Neural cell (in vitro differentiated cells): ENCODE data around the gene ALPG. TPM values are rescaled to one million over a fixed set of nuclear protein-coding genes. Genes with fewer than 3 reads are reported as not detected.
"Not testable (repeated sequence)": the region's sequence is repeated elsewhere in the genome, so short reads cannot be mapped to it uniquely, and the experiment has no call there.

Experiments used
- H2AFZ ChIP-seq: fragments of 200-600, 300-800 bp; sonication (generic), shearing (Covaris generic); 2 replicates; pipeline ENCODE4 v1.6.0; 2014; ENCODE audit warnings: low read depth, mild to moderate bottlenecking, antibody characterized with exemption, low read length, moderate library complexity
- H3F3A ChIP-seq: fragments of 200-600 bp; shearing (Covaris generic); 2 replicates; pipeline ENCODE4 v1.6.1; 2016; ENCODE audit warnings: mild to moderate bottlenecking, moderate library complexity, mixed read lengths, antibody characterized with exemption, low read length; ENCODE audit not compliant: insufficient read depth, poor library complexity, severe bottlenecking
- H3K27ac ChIP-seq: fragments of 200-600, 300-800 bp; sonication (generic), shearing (Covaris generic); 2 replicates; pipeline ENCODE4 v1.5.1; 2014; ENCODE audit warnings: mild to moderate bottlenecking, low read length, moderate library complexity
- H3K27me3 ChIP-seq: fragments of 300-800, 200-600 bp; sonication (generic), shearing (Covaris generic); 2 replicates; pipeline ENCODE4 v1.6.0; 2014; ENCODE audit warnings: mild to moderate bottlenecking, low read depth, low read length, moderate library complexity; ENCODE audit not compliant: insufficient read depth
- H3K36me3 ChIP-seq: fragments of 300-800, 200-600 bp; sonication (generic), shearing (Covaris generic); 2 replicates; pipeline ENCODE4 v1.5.1; 2014; ENCODE audit warnings: mild to moderate bottlenecking, antibody characterized with exemption, low read length, moderate library complexity; ENCODE audit not compliant: insufficient read depth
- H3K4me2 ChIP-seq: fragments of 300-800, 200-600 bp; sonication (generic), shearing (Covaris generic); 2 replicates; pipeline ENCODE4 v1.6.0; 2014; ENCODE audit warnings: mild to moderate bottlenecking, low read length
- H3K4me3 ChIP-seq: fragments of 300-800, 200-600 bp; sonication (generic), shearing (Covaris generic); 2 replicates; pipeline ENCODE4 v1.5.1; 2014; ENCODE audit warnings: mild to moderate bottlenecking, low read length, moderate library complexity
- H3K79me2 ChIP-seq: fragments of 200-600 bp; shearing (Covaris generic); replicated peaks from 2 replicates; pipeline ENCODE4 v1.6.0; 2014; ENCODE audit warnings: mild to moderate bottlenecking, low read length, moderate library complexity; ENCODE audit not compliant: insufficient read depth
- H3K9ac ChIP-seq: fragments of 300-800, 200-600 bp; sonication (generic), shearing (Covaris generic); 2 replicates; pipeline ENCODE4 v1.6.1; 2016; ENCODE audit warnings: mild to moderate bottlenecking, low read length, mixed read lengths
- H3K9me2 ChIP-seq: fragments of 200-600 bp; shearing (Covaris generic); 2 replicates; pipeline ENCODE4 v1.6.1; 2016; ENCODE audit warnings: mild to moderate bottlenecking, low read length, mixed read lengths; ENCODE audit not compliant: insufficient read depth
- H3K9me3 ChIP-seq: fragments of 200-600, 300-800 bp; sonication (generic), shearing (Covaris generic); 2 replicates; pipeline ENCODE4 v1.6.1; 2016; ENCODE audit warnings: mild to moderate bottlenecking, mixed run types, low read length, moderate library complexity, mixed read lengths
- H4K20me1 ChIP-seq: fragments of 200-600 bp; shearing (Covaris generic); 2 replicates; pipeline ENCODE4 v1.6.1; 2016; ENCODE audit warnings: mild to moderate bottlenecking, mixed run types; ENCODE audit not compliant: insufficient read depth
- CTCF ChIP-seq: fragments of 450-650 bp; IDR thresholded peaks from 2 replicates; pipeline ENCODE4 v1.5.1; 2014; ENCODE audit warnings: antibody characterized with exemption, mild to moderate bottlenecking, moderate library complexity; ENCODE audit not compliant: poor library complexity, severe bottlenecking
- EP300 ChIP-seq: fragments of 450-650 bp; conservative IDR thresholded peaks from 2 replicates; pipeline ENCODE4 v1.6.1; 2014; ENCODE audit warnings: antibody characterized with exemption, mild to moderate bottlenecking, moderate library complexity; ENCODE audit not compliant: poor library complexity, severe bottlenecking
- EZH2 ChIP-seq: fragments of 200-600, 300-800 bp; shearing (Covaris generic), sonication (generic); IDR thresholded peaks from 2 replicates; pipeline ENCODE4 v1.6.1; 2014; ENCODE audit warnings: antibody characterized with exemption, low read length, borderline replicate concordance, mild to moderate bottlenecking; ENCODE audit not compliant: insufficient read depth, poor library complexity, severe bottlenecking
- MXI1 ChIP-seq: fragments of 450-650 bp; conservative IDR thresholded peaks from 2 replicates; pipeline ENCODE4 v1.6.1; 2014; ENCODE audit warnings: antibody characterized with exemption, mild to moderate bottlenecking; ENCODE audit not compliant: poor library complexity, severe bottlenecking
- POLR2AphosphoS5 ChIP-seq: IDR thresholded peaks from 2 replicates; pipeline ENCODE4 v1.6.1; 2012
- RAD21 ChIP-seq: fragments of 450-650 bp; conservative IDR thresholded peaks from 2 replicates; pipeline ENCODE4 v1.6.1; 2014; ENCODE audit warnings: antibody characterized with exemption, mild to moderate bottlenecking, moderate library complexity
- REST ChIP-seq: IDR thresholded peaks from 2 replicates; pipeline ENCODE4 v1.6.1; 2012; ENCODE audit warnings: borderline replicate concordance
- SMC3 ChIP-seq: fragments of 450-650 bp; conservative IDR thresholded peaks from 2 replicates; pipeline ENCODE4 v1.6.1; 2014; ENCODE audit warnings: antibody characterized with exemption, mild to moderate bottlenecking, moderate library complexity; ENCODE audit not compliant: poor library complexity
- TAF1 ChIP-seq: IDR thresholded peaks from 2 replicates; pipeline ENCODE4 v1.6.1; 2012; ENCODE audit warnings: low read depth
- polyA plus RNA-seq: library from polyadenylated mRNA; depleted of rRNA; stranded (reverse); fragments of >200 nt; gene quantifications from 2 replicates; pipeline ENCODE4 v1.2.3, GENCODE V29; 2014

The ALPG gene
- polyA plus RNA-seq, 1 donor from 2014 or later = not detected

DNA sequence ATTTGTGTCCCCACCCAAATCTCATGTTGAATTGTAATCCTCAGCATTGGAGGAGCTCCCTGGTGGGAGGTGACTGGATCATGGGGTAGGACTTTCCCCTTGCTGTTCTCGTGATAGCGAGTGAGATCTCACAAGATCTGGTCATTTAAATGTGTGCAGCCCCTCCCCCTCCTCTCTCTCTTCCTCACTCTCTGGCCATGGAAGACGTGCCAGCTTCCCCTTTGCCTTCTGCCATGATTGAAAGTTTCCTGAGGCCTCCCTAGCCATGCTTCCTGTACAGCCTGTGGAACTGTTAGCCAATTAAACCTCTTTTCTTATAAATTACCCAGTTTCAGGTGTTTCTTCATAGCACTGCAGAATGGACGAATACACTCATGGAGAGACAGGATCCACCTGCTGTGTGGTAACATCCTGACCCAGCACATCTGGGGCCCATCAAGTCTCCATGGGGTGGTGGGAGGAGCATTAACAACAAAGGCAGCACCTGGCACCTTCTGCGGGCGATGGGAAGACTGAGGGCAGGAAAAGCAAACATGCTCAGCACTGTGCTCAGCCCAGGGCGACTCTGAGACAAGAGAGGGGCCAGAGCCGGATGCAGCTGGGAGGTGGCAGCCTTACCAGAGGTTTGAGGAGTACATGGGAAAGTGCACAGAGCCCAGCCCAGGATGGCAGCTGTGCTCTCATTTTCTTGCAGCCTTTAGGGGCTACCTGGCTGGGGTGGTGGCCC lies 44.3 kb upstream of the ALPG start:
- TF ChIP-seq EZH2 (no peak), MXI1 (no peak), TAF1 (no peak), RAD21 (no peak), POLR2AphosphoS5 (no peak), EP300 (no peak), REST (no peak), CTCF (no peak), SMC3 (no peak)
- H3K9me2 ChIP-seq = no peaks in the 10 kb centered on the region
- no peaks in the 10 kb centered on the region for H3K27me3 ChIP-seq
- no peaks in the 10 kb centered on the region for H4K20me1 ChIP-seq
- no peaks in the 10 kb centered on the region for H3K9me3 ChIP-seq
- H3K4me3 ChIP-seq = no peak overlapping the region
- no peak overlapping the region for H3K4me2 ChIP-seq
- H3K79me2 ChIP-seq = no peaks in the 10 kb centered on the region
- no peak overlapping the region for H2AFZ ChIP-seq
- no peak overlapping the region for H3K27ac ChIP-seq
- no peak overlapping the region for H3K9ac ChIP-seq
- H3F3A ChIP-seq = no peaks in the 10 kb centered on the region
- no peaks in the 10 kb centered on the region for H3K36me3 ChIP-seq

GRCh38 chr2:232363064-232363783 lies 43.4 kb upstream of the ALPG start:
- not testable (repeated sequence) for H3K36me3 ChIP-seq, H3F3A ChIP-seq, H3K9ac ChIP-seq, H2AFZ ChIP-seq, H3K27ac ChIP-seq, H4K20me1 ChIP-seq, H3K79me2 ChIP-seq, H3K4me2 ChIP-seq, H3K4me3 ChIP-seq, H3K9me3 ChIP-seq, H3K27me3 ChIP-seq, H3K9me2 ChIP-seq
